H1 (cell line): Measurements from ENCODE around the gene RBM14. TPM values are rescaled to one million over a fixed set of nuclear protein-coding genes. Genes with fewer than 3 reads are reported as not detected.

Source experiments
- CTCF ChIA-PET: fragments of 300-600 bp; sonication (Branson Sonifier 250); formaldehyde crosslinking; loops from one replicate; lab custom pipeline; 2021; ENCODE audit not compliant: partially characterized antibody; lab: Charles Lee
- POLR2A ChIA-PET: fragments of 300-600 bp; sonication (Branson Sonifier 250); formaldehyde crosslinking; loops from one replicate; lab custom pipeline; 2021; ENCODE audit warnings: inconsistent platforms; ENCODE audit not compliant: partially characterized antibody; lab: Charles Lee
- DNase-seq, 2 experiments: peaks; one replicate each; pipeline versions ENCODE4 v3.0.0 to v3.0.0-alpha.2; 2010 to 2022; ENCODE audit warnings: low spot score in 2 of 2, low read depth in 1 of 2, mixed read lengths in 1 of 2
- FAIRE-seq: peaks from 2 replicates; lab custom pipeline; 2011; peaks lifted over from hg19 to GRCh38; lab: Jason Lieb, UNC
- H2AFZ ChIP-seq: 2 replicates; pipeline ENCODE4 v1.8.1; 2012; ENCODE audit warnings: low read length, inconsistent platforms
- H2AK5ac ChIP-seq: 2 replicates; pipeline ENCODE4 v1.6.1; 2013; ENCODE audit warnings: low read depth, low read length
- H2BK120ac ChIP-seq: replicated peaks from 2 replicates; pipeline ENCODE3; 2013; ENCODE audit warnings: low read depth, low read length, inconsistent platforms
- H2BK12ac ChIP-seq: 2 replicates; pipeline ENCODE4 v1.6.1; 2013; ENCODE audit warnings: low read depth, low read length
- H2BK15ac ChIP-seq: 2 replicates; pipeline ENCODE4 v1.6.1; 2013; ENCODE audit warnings: low read length
- H2BK20ac ChIP-seq: 2 replicates; pipeline ENCODE4 v1.6.1; 2013; ENCODE audit warnings: low read length
- H2BK5ac ChIP-seq: 2 replicates; pipeline ENCODE4 v1.6.1; 2013; ENCODE audit warnings: low read depth, low read length
- H3K14ac ChIP-seq: 2 replicates; pipeline ENCODE4 v1.6.1; 2013; ENCODE audit warnings: inconsistent platforms; ENCODE audit not compliant: insufficient read length
- H3K18ac ChIP-seq: 2 replicates; pipeline ENCODE4 v1.6.1; 2013; ENCODE audit warnings: low read length; ENCODE audit errors: extremely low read depth
- H3K23ac ChIP-seq: 2 replicates; pipeline ENCODE4 v1.6.1; 2013; ENCODE audit warnings: inconsistent platforms; ENCODE audit not compliant: insufficient read length
- H3K23me2 ChIP-seq: 2 replicates; pipeline ENCODE4 v1.6.1; 2013; ENCODE audit warnings: low read depth, low read length
- H3K27ac ChIP-seq: 2 replicates; pipeline ENCODE4 v1.6.1; 2011; ENCODE audit warnings: low read depth, low read length, inconsistent platforms
- H3K27me3 ChIP-seq, 4 experiments: replicated peaks in 1 of 4; 1 replicate in 1 of 4; 2 replicates in 3 of 4; pipeline versions ENCODE4 v1.6.1 to v1.8.1; 2011 to 2013; ENCODE audit warnings: low read length in 3 of 4, mild to moderate bottlenecking in 3 of 4, inconsistent platforms in 2 of 4, mixed read lengths in 2 of 4, moderate library complexity in 1 of 4; ENCODE audit not compliant: control insufficient read depth in 3 of 4, insufficient read depth in 3 of 4; ENCODE audit errors: extremely low read depth in 1 of 4
- H3K36me3 ChIP-seq, 4 experiments: 2 replicates each; pipeline versions ENCODE4 v1.6.1 to v1.8.1; 2011 to 2013; ENCODE audit warnings: mild to moderate bottlenecking in 4 of 4, low read length in 3 of 4, moderate library complexity in 2 of 4, control low read depth in 1 of 4, inconsistent platforms in 1 of 4; ENCODE audit not compliant: insufficient read depth in 4 of 4, control insufficient read depth in 2 of 4
- H3K4ac ChIP-seq: replicated peaks from 2 replicates; pipeline ENCODE3; 2013; ENCODE audit warnings: low read length, low read depth, mixed read lengths, inconsistent platforms; ENCODE audit not compliant: insufficient read length
- H3K4me1 ChIP-seq, 4 experiments: replicated peaks in 1 of 4; 1 replicate in 1 of 4; 2 replicates in 3 of 4; pipeline versions ENCODE4 v1.6.1 to v1.8.1; 2011 to 2013; ENCODE audit warnings: low read length in 3 of 4, inconsistent platforms in 2 of 4, mixed read lengths in 1 of 4; ENCODE audit not compliant: insufficient read depth in 4 of 4, control insufficient read depth in 3 of 4
- H3K4me2 ChIP-seq, 2 experiments: 2 replicates each; pipeline versions ENCODE4 v1.6.1 to v1.8.1; 2011 to 2013; ENCODE audit warnings: low read depth in 2 of 2, low read length in 2 of 2, control low read depth in 1 of 2, inconsistent platforms in 1 of 2, mild to moderate bottlenecking in 1 of 2; ENCODE audit not compliant: insufficient read depth in 1 of 2
- H3K4me3 ChIP-seq, 4 experiments: fragments of 200-600, 300-600 bp in 1 of 4; sonication (generic), shearing (Covaris generic), sonication (Bioruptor Twin) in 1 of 4; 2 replicates each; pipeline versions ENCODE4 v1.5.1 to v1.8.1; 2011 to 2016; ENCODE audit warnings: low read length in 4 of 4, low read depth in 3 of 4, control low read depth in 2 of 4, inconsistent platforms in 2 of 4, mild to moderate bottlenecking in 2 of 4, mixed read lengths in 1 of 4, moderate library complexity in 1 of 4; ENCODE audit not compliant: insufficient read depth in 2 of 4; ENCODE audit errors: extremely low read depth in 1 of 4
- H3K56ac ChIP-seq: replicated peaks from 2 replicates; pipeline ENCODE3; 2013; ENCODE audit warnings: low read depth, mild to moderate bottlenecking, mixed read lengths, low read length, inconsistent platforms; ENCODE audit not compliant: insufficient read length
- H3K79me1 ChIP-seq: 2 replicates; pipeline ENCODE4 v1.6.1; 2013; ENCODE audit warnings: low read depth, low read length, control low read depth
- H3K79me2 ChIP-seq, 2 experiments: 2 replicates each; pipeline versions ENCODE4 v1.6.1 to v1.8.1; 2012 to 2013; ENCODE audit warnings: low read length in 2 of 2, mild to moderate bottlenecking in 2 of 2, inconsistent platforms in 1 of 2; ENCODE audit not compliant: insufficient read depth in 2 of 2, control insufficient read depth in 1 of 2
- H3K9ac ChIP-seq, 4 experiments: replicated peaks in 1 of 4; 1 replicate in 1 of 4; 2 replicates in 3 of 4; pipeline versions ENCODE4 v1.6.1 to v1.8.1; 2011 to 2013; ENCODE audit warnings: low read depth in 3 of 4, low read length in 3 of 4, control low read depth in 2 of 4, mild to moderate bottlenecking in 2 of 4, moderate library complexity in 2 of 4, inconsistent platforms in 1 of 4; ENCODE audit errors: extremely low read depth in 1 of 4
- H3K9me3 ChIP-seq, 2 experiments: 2 replicates each; pipeline versions ENCODE4 v1.6.1 to v1.8.1; 2012 to 2013; ENCODE audit warnings: mild to moderate bottlenecking in 2 of 2, moderate library complexity in 2 of 2, control low read depth in 1 of 2, inconsistent platforms in 1 of 2, low read depth in 1 of 2, low read length in 1 of 2, mixed read lengths in 1 of 2; ENCODE audit not compliant: insufficient read depth in 2 of 2
- H4K20me1 ChIP-seq, 2 experiments: replicated peaks in 1 of 2; 2 replicates each; pipeline versions ENCODE3 to v1.8.1; 2011 to 2013; ENCODE audit warnings: inconsistent platforms in 2 of 2, low read length in 2 of 2, mild to moderate bottlenecking in 1 of 2; ENCODE audit not compliant: insufficient read depth in 2 of 2, control insufficient read depth in 1 of 2
- H4K5ac ChIP-seq: 2 replicates; pipeline ENCODE4 v1.6.1; 2013; ENCODE audit warnings: low read length, low read depth, mixed read lengths, inconsistent platforms; ENCODE audit not compliant: insufficient read length
- H4K8ac ChIP-seq: 2 replicates; pipeline ENCODE4 v1.8.0; 2013; ENCODE audit warnings: mild to moderate bottlenecking, moderate library complexity, low read length, inconsistent platforms; ENCODE audit not compliant: insufficient read depth; ENCODE audit errors: extremely low read depth
- H4K91ac ChIP-seq: replicated peaks from 2 replicates; pipeline ENCODE3; 2013; ENCODE audit warnings: low read length, mixed read lengths, inconsistent platforms; ENCODE audit not compliant: insufficient read length
- ATF2 ChIP-seq: IDR thresholded peaks from 2 replicates; pipeline ENCODE4 v1.6.1; 2012; ENCODE audit warnings: low read length, inconsistent platforms
- ATF3 ChIP-seq: IDR thresholded peaks from 2 replicates; pipeline ENCODE4 v1.6.1; 2011; ENCODE audit warnings: low read depth, mild to moderate bottlenecking, low read length; ENCODE audit not compliant: insufficient read depth
- EZH2 ChIP-seq: fragments of 200-600 bp; sonication (generic); IDR thresholded peaks from 2 replicates; pipeline ENCODE4 v1.7.1; 2012; ENCODE audit warnings: low read depth, mild to moderate bottlenecking, moderate library complexity, low read length, inconsistent platforms; ENCODE audit not compliant: severe bottlenecking
- FOSL1 ChIP-seq: IDR thresholded peaks from 2 replicates; pipeline ENCODE4 v1.6.1; 2011; ENCODE audit warnings: mild to moderate bottlenecking, low read depth, low read length, moderate library complexity; ENCODE audit not compliant: insufficient read depth
- GABPA ChIP-seq: IDR thresholded peaks from 2 replicates; pipeline ENCODE4 v1.6.1; 2011; ENCODE audit warnings: mild to moderate bottlenecking, low read length, moderate library complexity, borderline replicate concordance; ENCODE audit not compliant: insufficient read depth
- JUND ChIP-seq: IDR thresholded peaks from 2 replicates; pipeline ENCODE4 v1.6.1; 2011; ENCODE audit warnings: mild to moderate bottlenecking, improper control_type of control experiment, low read length
- KDM5A ChIP-seq: fragments of 200-600 bp; IDR thresholded peaks from 2 replicates; pipeline ENCODE4 v1.7.1; 2012; ENCODE audit warnings: mild to moderate bottlenecking, low read length, inconsistent platforms, mixed read lengths
- POLR2AphosphoS5 ChIP-seq: IDR thresholded peaks from 2 replicates; pipeline ENCODE4 v1.6.1; 2011; ENCODE audit warnings: low read depth, low read length
- ZNF274 ChIP-seq: IDR thresholded peaks from 2 replicates; pipeline ENCODE4 v1.7.0; 2012; ENCODE audit warnings: low read length, borderline replicate concordance; ENCODE audit errors: extremely low read depth
- WGBS, 2 experiments: shearing (Covaris generic) in 1 of 2; methylation state at CpG; one replicate each; pipeline versions ENCODE4 v1.1.6 to v1.1.7; 2013 to 2015; ENCODE audit warnings: low lambda C conversion rate in 2 of 2, mixed read lengths in 2 of 2, inconsistent platforms in 1 of 2, low coverage in 1 of 2, missing lambda C conversion rate in 1 of 2; ENCODE audit not compliant: insufficient replicate concordance in 2 of 2, insufficient coverage in 1 of 2, insufficient read length in 1 of 2; ENCODE audit errors: extremely low coverage in 1 of 2, missing lambda C conversion rate in 1 of 2; 5-methylcytosine and 5-hydroxymethylcytosine counted together
- polyA plus RNA-seq, 7 experiments: library from polyadenylated mRNA; depleted of rRNA in 3 of 7; stranded (reverse) in 5 of 7; unstranded in 2 of 7; fragments of >200 nt in 5 of 7; fragments of 200-250 nt in 2 of 7; gene quantifications; 1 replicate in 5 of 7; 2 replicates in 1 of 7; 4 replicates in 1 of 7; pipeline versions ENCODE4 v1.2.1 to v1.2.3, GENCODE V29; 2011 to 2013; ENCODE audit warnings: missing spikeins in 2 of 7, mixed read lengths in 2 of 7
- total RNA-seq: library from RNA; stranded (reverse); fragmentation: NEBNext Ultra II Directional; extraction: Animal tissue kit (Norgen Biotek cat#: 25700); gene quantifications from 2 replicates; pipeline ENCODE4 v1.2.1, GENCODE V29; 2021

RBM14 gene
- total and polyA plus RNA-seq, 2 of the 8 experiments (the other 6 are each of a cell fraction or from before 2014, with no cell fraction given), result 67.2 to 142 TPM

GRCh38 chr11:66628061-66628603, 11.7 kb downstream of the RBM14 start:
- H3K36me3 ChIP-seq, result peaks cover 51 to 86% (median 79%) of the 10 kb centered on the region in 4 experiments
- CTCF ChIA-PET, result interaction anchor here (0.6 to 2.1 kb wide), 2 partner anchors 10 to 49 kb away, joined by 3 to 7 read pairs; no protein-coding TSS in a partner anchor
- WGBS, 2 experiments, result 97% methylated on average over 7 of the region's 7 CpGs; no CpG with 5 or more reads in 1 of the 2 experiments

More at GRCh38 chr11:66628061-66628603, 11.7 kb downstream of the RBM14 start:
- Histone ChIP-seq H3K4me1 (no peaks in the 10 kb centered on the region), H3K79me2 (peaks cover 47 to 100% of the 10 kb centered on the region in 2 experiments), H3K23me2 (no peaks in the 10 kb centered on the region), H3K4me3 (no peak overlapping the region), H3K79me1 (peaks cover 37% of the 10 kb centered on the region), H2BK20ac (no peak overlapping the region), H3K56ac (no peak overlapping the region), H3K23ac (no peak overlapping the region), H3K4ac (no peak overlapping the region), H3K27me3 (no peaks in the 10 kb centered on the region), H3K18ac (no peak overlapping the region), H3K4me2 (no peak overlapping the region), H4K20me1 (peaks cover 45 to 56% of the 10 kb centered on the region in 2 experiments), H4K5ac (no peak overlapping the region), H4K91ac (no peak overlapping the region), H2BK5ac (no peak overlapping the region), H2AK5ac (no peak overlapping the region), H2BK120ac (no peak overlapping the region), H3K27ac (no peak overlapping the region), H4K8ac (no peak overlapping the region), H2BK12ac (no peak overlapping the region), H3K9ac (no peak overlapping the region), H2BK15ac (no peak overlapping the region), H2AFZ (no peak overlapping the region), H3K14ac (no peak overlapping the region), H3K9me3 (no peaks in the 10 kb centered on the region)
- POLR2A ChIA-PET, result interaction anchor here (65.3 to 66.2 kb wide), 2 partner anchors 7 to 15 kb away, joined by 2165 read pairs; partner anchors contain the start of genes CCDC87, CCS, RBM14 and RBM4
- FAIRE-seq (no peak), DNase-seq (no peak)
- TF ChIP-seq POLR2AphosphoS5, result peak; percentile 54; the same call in 1 of the 2 replicates
- no peak for TF ChIP-seq GABPA
- TF ChIP-seq JUND, result no peak
- TF ChIP-seq KDM5A, result no peak
- no peak for TF ChIP-seq FOSL1
- no peak for TF ChIP-seq ATF3
- TF ChIP-seq ZNF274, result no peak
- no peak for TF ChIP-seq ATF2
- TF ChIP-seq EZH2, result no peak
